CD4-positive, alpha-beta memory T cell (primary cell): ENCODE measurements around the gene SMAD5. TPM values are rescaled to one million over a fixed set of nuclear protein-coding genes. Genes with fewer than 3 reads are reported as not detected.

Source experiments
- CTCF ChIA-PET: fragments of 350-600 bp; sonication (Branson Sonifier 250); formaldehyde crosslinking; loops from one replicate; lab custom pipeline; 2021; ENCODE audit warnings: inconsistent platforms; ENCODE audit not compliant: partially characterized antibody; lab: Charles Lee
- POLR2A ChIA-PET: fragments of 350-600 bp; sonication (Branson Sonifier 250); formaldehyde crosslinking; loops from one replicate; lab custom pipeline; 2021; ENCODE audit not compliant: partially characterized antibody; lab: Charles Lee
- DNase-seq, 5 donors: peaks; one replicate each; pipeline versions ENCODE4 v3.0.0 to v3.0.0-alpha.2; 2020 to 2022; ENCODE audit warnings: mixed read lengths in 1 of 5
- H3K27ac ChIP-seq: one replicate; pipeline ENCODE4 v1.7.0; 2013; ENCODE audit warnings: low read depth, low read length
- H3K27me3 ChIP-seq: 2 replicates; pipeline ENCODE4 v1.7.0; 2013; ENCODE audit warnings: mild to moderate bottlenecking, low read length, moderate library complexity; ENCODE audit not compliant: insufficient read depth
- H3K36me3 ChIP-seq: 2 replicates; pipeline ENCODE4 v1.7.0; 2013; ENCODE audit warnings: mild to moderate bottlenecking, low read length, moderate library complexity; ENCODE audit not compliant: insufficient read depth
- H3K4me1 ChIP-seq: 2 replicates; pipeline ENCODE4 v1.7.0; 2013; ENCODE audit warnings: mild to moderate bottlenecking, low read length, moderate library complexity; ENCODE audit not compliant: insufficient read depth
- H3K4me3 ChIP-seq, 2 donors: one replicate each; pipeline ENCODE4 v1.7.0; 2013; ENCODE audit warnings: low read length in 2 of 2, mild to moderate bottlenecking in 1 of 2
- H3K9me3 ChIP-seq, 2 donors: one replicate each; pipeline ENCODE4 v1.7.0; 2013; ENCODE audit warnings: low read length in 2 of 2, control low read depth in 1 of 2; ENCODE audit not compliant: control insufficient read depth in 1 of 2
- H3K27ac Mint-ChIP-seq, 7 donors: one replicate each; pipeline ENCODE4 v1.8.0; 2020 to 2021; ENCODE audit warnings: mixed read lengths in 7 of 7, mild to moderate bottlenecking in 6 of 7, inconsistent platforms in 3 of 7, moderate library complexity in 3 of 7
- H3K27me3 Mint-ChIP-seq, 2 donors: one replicate each; pipeline ENCODE4 v1.8.0; 2020 to 2021; ENCODE audit warnings: mixed read lengths in 2 of 2
- H3K36me3 Mint-ChIP-seq, 2 donors: one replicate each; pipeline ENCODE4 v1.8.0; 2020 to 2021; ENCODE audit warnings: mixed read lengths in 2 of 2, inconsistent platforms in 1 of 2, mild to moderate bottlenecking in 1 of 2
- H3K4me1 Mint-ChIP-seq, 4 donors: one replicate each; pipeline ENCODE4 v1.8.0; 2020 to 2021; ENCODE audit warnings: mixed read lengths in 4 of 4, mild to moderate bottlenecking in 1 of 4
- H3K4me3 Mint-ChIP-seq, 8 donors: one replicate each; pipeline ENCODE4 v1.8.0; 2020 to 2021; ENCODE audit warnings: mixed read lengths in 8 of 8, mild to moderate bottlenecking in 7 of 8, moderate library complexity in 6 of 8, inconsistent platforms in 3 of 8
- H3K9me3 Mint-ChIP-seq, 8 donors: one replicate each; pipeline ENCODE4 v1.8.0; 2020 to 2021; ENCODE audit warnings: mixed read lengths in 8 of 8, mild to moderate bottlenecking in 5 of 8, inconsistent platforms in 3 of 8, moderate library complexity in 1 of 8
- intact Hi-C: fragments of 100-400 bp; cut with micrococcal nuclease; formaldehyde crosslinking; loops from one replicate; pipeline ENCODE4 v1.15.1; 2023
- polyA plus RNA-seq, 2 donors: library from polyadenylated mRNA; unstranded; fragments of 300-500 nt; fragmentation: Illumina TruSeq; gene quantifications; one replicate each; pipeline ENCODE4 v1.2.3, GENCODE V29; 2021
- total RNA-seq, 2 experiments: library from RNA; stranded (reverse); gene quantifications; one replicate each; pipeline ENCODE4 v1.2.3, GENCODE V29; 2021

The SMAD5 gene
- total and polyA plus RNA-seq, 4 experiments from 2014 or later = 13.6 to 27.3 (median 19.8) TPM

DNA sequence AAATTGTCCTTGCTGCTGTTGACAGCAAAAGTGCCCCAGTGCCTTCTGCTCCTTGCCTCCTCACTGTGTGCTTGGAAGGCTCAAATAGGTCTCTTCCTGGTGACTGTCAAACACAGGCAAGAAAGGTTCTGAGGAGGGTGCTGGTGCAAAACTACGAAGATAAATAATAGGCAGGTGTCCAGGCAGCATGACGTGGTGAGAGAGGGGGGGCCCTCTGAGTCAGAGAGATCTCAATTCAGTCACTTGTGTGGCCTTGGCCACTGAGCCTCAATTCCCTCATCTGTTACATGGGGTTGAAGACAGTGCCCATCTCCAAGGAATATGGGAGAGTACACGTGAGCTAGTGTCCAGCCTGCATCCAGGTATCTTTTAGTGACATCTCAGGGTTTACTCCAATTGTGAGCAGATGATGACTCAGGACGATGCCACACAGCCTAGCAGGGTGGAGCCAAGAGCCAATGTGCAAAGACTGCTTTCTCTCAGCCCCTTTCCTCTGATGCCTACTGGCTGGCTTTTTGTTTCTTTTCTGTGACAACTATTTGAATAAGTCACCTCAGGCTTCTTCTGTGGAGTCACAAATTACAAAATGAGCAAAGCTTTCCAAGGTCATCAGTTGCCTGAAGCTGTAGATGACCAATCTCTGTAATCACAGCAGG lies 90.1 kb downstream of the SMAD5 start:
- no peak overlapping the region for H3K27ac Mint-ChIP-seq
- ChIA-PET POLR2A (no interaction called here), CTCF (interaction anchor here (0.9 to 1.6 kb wide), 3 partner anchors 9 to 18 kb away, joined by 3 to 6 read pairs (median 3); no protein-coding TSS in a partner anchor)
- no peak overlapping the region for H3K27ac ChIP-seq
- H3K4me3 Mint-ChIP-seq = no peak overlapping the region
- H3K4me3 ChIP-seq = no peak overlapping the region
- no peaks in the 10 kb centered on the region for H3K27me3 ChIP-seq
- peaks cover 3 to 13% of the 10 kb centered on the region in 2 donors for H3K27me3 Mint-ChIP-seq
- no peaks in the 10 kb centered on the region for H3K36me3 Mint-ChIP-seq
- intact Hi-C loops = no loop called here
- no peaks in the 10 kb centered on the region for H3K4me1 Mint-ChIP-seq
- H3K9me3 ChIP-seq = no peaks in the 10 kb centered on the region
- no peak for DNase-seq
- H3K4me1 ChIP-seq = no peaks in the 10 kb centered on the region
- no peaks in the 10 kb centered on the region for H3K36me3 ChIP-seq
- peaks cover 0 to 34% (median 19%) of the 10 kb centered on the region in 8 donors for H3K9me3 Mint-ChIP-seq

DNA sequence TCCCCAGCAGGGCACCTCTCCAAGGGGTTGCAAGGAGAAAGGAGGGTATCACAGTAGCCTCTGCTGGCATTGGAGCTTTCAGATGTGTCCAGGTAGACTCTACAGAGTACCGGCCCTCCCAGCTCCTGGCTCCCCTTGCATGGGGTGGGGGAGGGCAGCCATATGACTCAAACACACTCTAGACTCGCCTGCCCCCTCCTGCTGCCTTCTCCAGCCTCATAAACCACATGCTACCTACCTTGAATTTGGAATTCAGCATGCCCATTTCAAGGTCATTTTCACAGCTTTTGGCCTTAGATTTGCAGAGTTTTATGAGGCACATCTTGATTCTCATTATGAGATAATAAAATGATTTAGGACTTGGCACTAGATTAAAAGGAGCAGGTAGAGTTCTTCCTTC lies 93.2 kb downstream of the SMAD5 start:
- CTCF ChIA-PET = no interaction called here
- intact Hi-C loops = no loop called here
- Mint-ChIP-seq H3K27me3 (peaks cover 3 to 20% of the 10 kb centered on the region in 2 donors), H3K9me3 (peaks cover 0 to 21% (median 8%) of the 10 kb centered on the region in 8 donors), H3K27ac (no peak overlapping the region), H3K4me3 (no peak overlapping the region), H3K36me3 (no peaks in the 10 kb centered on the region), H3K4me1 (no peaks in the 10 kb centered on the region)
- DNase-seq = no peak
- Histone ChIP-seq H3K4me3 (no peak overlapping the region), H3K9me3 (no peaks in the 10 kb centered on the region), H3K36me3 (no peaks in the 10 kb centered on the region), H3K27me3 (no peaks in the 10 kb centered on the region), H3K4me1 (no peaks in the 10 kb centered on the region), H3K27ac (no peak overlapping the region)
- POLR2A ChIA-PET = no interaction called here

- no peak for DNase-seq
- no peaks in the 10 kb centered on the region for H3K36me3 Mint-ChIP-seq
- intact Hi-C loops = no loop called here
- no peaks in the 10 kb centered on the region for H3K27me3 ChIP-seq
- H3K4me3 ChIP-seq = no peak overlapping the region
- H3K36me3 ChIP-seq = no peaks in the 10 kb centered on the region
- peaks cover 0 to 16% (median 4%) of the 10 kb centered on the region in 8 donors for H3K9me3 Mint-ChIP-seq
- H3K4me1 Mint-ChIP-seq = no peaks in the 10 kb centered on the region
- H3K9me3 ChIP-seq = no peaks in the 10 kb centered on the region
- ChIA-PET POLR2A (no interaction called here), CTCF (no interaction called here)
- no peak overlapping the region for H3K27ac Mint-ChIP-seq
- no peak overlapping the region for H3K4me3 Mint-ChIP-seq
- no peak overlapping the region for H3K27ac ChIP-seq
- H3K27me3 Mint-ChIP-seq = peaks cover 3 to 16% of the 10 kb centered on the region in 2 donors
- H3K4me1 ChIP-seq = no peaks in the 10 kb centered on the region
These were observed 93.8 kb downstream of the SMAD5 start for GRCh38 chr5:136226401-136226800.

- no peaks in the 10 kb centered on the region for H3K36me3 ChIP-seq
- no peaks in the 10 kb centered on the region for H3K4me1 ChIP-seq
- no peak overlapping the region for H3K4me3 Mint-ChIP-seq
- no peak for DNase-seq
- H3K27me3 Mint-ChIP-seq = peaks cover 3 to 16% of the 10 kb centered on the region in 2 donors
- H3K36me3 Mint-ChIP-seq = no peaks in the 10 kb centered on the region
- no peak overlapping the region for H3K27ac Mint-ChIP-seq
- H3K27me3 ChIP-seq = no peaks in the 10 kb centered on the region
- no peak overlapping the region for H3K4me3 ChIP-seq
- H3K9me3 ChIP-seq = no peaks in the 10 kb centered on the region
- no peaks in the 10 kb centered on the region for H3K4me1 Mint-ChIP-seq
- CTCF ChIA-PET = interaction anchor here (1.0 kb wide), 1 partner anchor 17 kb away, joined by 3 read pairs; no protein-coding TSS in a partner anchor
- POLR2A ChIA-PET = no interaction called here
- intact Hi-C loops = no loop called here
- no peaks in the 10 kb centered on the region for H3K9me3 Mint-ChIP-seq
- H3K27ac ChIP-seq = no peak overlapping the region
These were observed 95.6 kb downstream of the SMAD5 start for GRCh38 chr5:136228136-136228757.

GRCh38 chr5:136230176-136230575 lies 97.5 kb downstream of the SMAD5 start:
- H3K27me3 Mint-ChIP-seq = peaks cover 0 to 12% of the 10 kb centered on the region in 2 donors
- H3K4me1 Mint-ChIP-seq = no peaks in the 10 kb centered on the region
- no peaks in the 10 kb centered on the region for H3K36me3 Mint-ChIP-seq
- DNase-seq = no peak
- Histone ChIP-seq H3K4me3 (no peak overlapping the region), H3K4me1 (no peaks in the 10 kb centered on the region), H3K27me3 (no peaks in the 10 kb centered on the region), H3K27ac (no peak overlapping the region), H3K9me3 (no peaks in the 10 kb centered on the region), H3K36me3 (no peaks in the 10 kb centered on the region)
- no peak overlapping the region for H3K4me3 Mint-ChIP-seq
- intact Hi-C loops = no loop called here
- H3K27ac Mint-ChIP-seq = no peak overlapping the region
- H3K9me3 Mint-ChIP-seq = no peaks in the 10 kb centered on the region
- ChIA-PET CTCF (no interaction called here), POLR2A (no interaction called here)

DNA sequence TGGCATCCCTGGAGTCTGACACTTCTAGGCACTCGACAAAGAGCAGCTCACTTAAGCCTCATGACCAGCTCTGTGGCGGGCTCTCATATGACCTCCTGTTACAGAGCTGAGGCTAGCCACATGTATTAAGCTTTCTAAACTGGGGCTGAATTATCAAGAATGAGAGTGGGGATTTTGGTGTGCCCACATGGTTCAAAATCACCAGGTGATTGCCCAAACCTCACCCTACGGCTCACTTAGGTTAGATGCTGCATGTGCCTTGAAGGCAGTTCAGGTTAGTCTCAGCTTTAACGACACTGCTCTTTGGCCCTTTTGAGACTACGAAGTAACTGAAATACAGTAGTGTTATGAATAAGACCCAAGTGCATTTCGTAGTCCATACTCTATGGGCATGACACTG lies 99.7 kb downstream of the SMAD5 start:
- no peaks in the 10 kb centered on the region for H3K4me1 Mint-ChIP-seq
- CTCF ChIA-PET = interaction anchor here (1.2 kb wide), 1 partner anchor 24 kb away, joined by 3 read pairs; no protein-coding TSS in a partner anchor
- intact Hi-C loops = no loop called here
- no peaks in the 10 kb centered on the region for H3K36me3 Mint-ChIP-seq
- H3K9me3 ChIP-seq = no peaks in the 10 kb centered on the region
- peaks cover 0 to 12% of the 10 kb centered on the region in 2 donors for H3K27me3 Mint-ChIP-seq
- H3K9me3 Mint-ChIP-seq = no peaks in the 10 kb centered on the region
- POLR2A ChIA-PET = no interaction called here
- H3K36me3 ChIP-seq = no peaks in the 10 kb centered on the region
- no peak overlapping the region for H3K4me3 ChIP-seq
- DNase-seq = no peak
- H3K27me3 ChIP-seq = no peaks in the 10 kb centered on the region
- H3K27ac ChIP-seq = no peak overlapping the region
- H3K4me1 ChIP-seq = no peaks in the 10 kb centered on the region
- no peak overlapping the region for H3K27ac Mint-ChIP-seq
- no peak overlapping the region for H3K4me3 Mint-ChIP-seq
